Hepatocyte (in vitro differentiated cells): Measurements from ENCODE around the gene TCF19. TPM values are rescaled to one million over a fixed set of nuclear protein-coding genes. Genes with fewer than 3 reads are reported as not detected.

Source experiments
- DNase-seq: peaks from one replicate; pipeline ENCODE4 v3.0.0-alpha.2; 2016; ENCODE audit warnings: low spot score
- H2AFZ ChIP-seq: fragments of 200-600 bp; sonication (generic); 2 replicates; pipeline ENCODE4 v1.6.0; 2016; ENCODE audit warnings: antibody characterized with exemption, mild to moderate bottlenecking
- H3K27ac ChIP-seq: fragments of 200-600 bp; sonication (generic); 2 replicates; pipeline ENCODE4 v1.5.1; 2016; ENCODE audit warnings: mild to moderate bottlenecking
- H3K27me3 ChIP-seq: fragments of 200-600 bp; sonication (generic); 2 replicates; pipeline ENCODE4 v1.6.1; 2016
- H3K36me3 ChIP-seq: fragments of 200-600 bp; sonication (generic); replicated peaks from 2 replicates; pipeline ENCODE4 v1.5.1; 2016; ENCODE audit warnings: low read depth; ENCODE audit not compliant: insufficient read depth
- H3K4me1 ChIP-seq: fragments of 200-600 bp; sonication (generic); 2 replicates; pipeline ENCODE4 v1.5.1; 2016; ENCODE audit warnings: mild to moderate bottlenecking, moderate library complexity; ENCODE audit not compliant: insufficient read depth
- H3K4me2 ChIP-seq: fragments of 200-600 bp; sonication (generic); 2 replicates; pipeline ENCODE4 v1.6.0; 2016
- H3K4me3 ChIP-seq: fragments of 200-600 bp; sonication (generic); 2 replicates; pipeline ENCODE4 v1.5.1; 2016; ENCODE audit warnings: mild to moderate bottlenecking
- H3K79me2 ChIP-seq: fragments of 200-600 bp; sonication (generic); 2 replicates; pipeline ENCODE4 v1.6.0; 2017; ENCODE audit warnings: mild to moderate bottlenecking
- H3K9me2 ChIP-seq: fragments of 200-600 bp; sonication (generic); replicated peaks from 2 replicates; pipeline ENCODE4 v1.6.0; 2017; ENCODE audit warnings: mild to moderate bottlenecking; ENCODE audit not compliant: insufficient read depth
- H3K9me3 ChIP-seq: fragments of 200-600 bp; sonication (generic); 2 replicates; pipeline ENCODE4 v1.5.1; 2016; ENCODE audit warnings: low read depth, mild to moderate bottlenecking
- H4K20me1 ChIP-seq: fragments of 200-600 bp; sonication (generic); 2 replicates; pipeline ENCODE4 v1.6.0; 2016; ENCODE audit warnings: mild to moderate bottlenecking; ENCODE audit not compliant: insufficient read depth, poor library complexity, severe bottlenecking
- EZH2 ChIP-seq: fragments of 200-600 bp; sonication (generic); IDR thresholded peaks from 2 replicates; pipeline ENCODE4 v1.6.1; 2016; ENCODE audit warnings: antibody characterized with exemption, mild to moderate bottlenecking, borderline replicate concordance
- EZH2phosphoT487 ChIP-seq: fragments of 200-600 bp; sonication (generic); IDR thresholded peaks from one replicate; pipeline ENCODE4 v1.6.1; 2018; ENCODE audit warnings: antibody characterized with exemption, mild to moderate bottlenecking, low read depth, moderate library complexity; ENCODE audit not compliant: unreplicated experiment, severe bottlenecking
- WGBS: methylation state at CpG from one replicate; pipeline ENCODE4 v1.1.6; 2016; ENCODE audit warnings: low lambda C conversion rate; ENCODE audit errors: missing lambda C conversion rate; 5-methylcytosine and 5-hydroxymethylcytosine counted together
- polyA plus RNA-seq: library from polyadenylated mRNA; unstranded; fragments of >200 nt; fragmentation: Nextera tagmentation; extraction: Ambion mirVana; gene quantifications from 2 replicates; pipeline ENCODE4 v1.2.1, GENCODE V29; 2016
- total RNA-seq: library from RNA; depleted of rRNA; stranded (reverse); fragments of >200 nt; gene quantifications from 2 replicates; pipeline ENCODE4 v1.2.3, GENCODE V29; 2014
- TF ChIP-seq, protein P1 (sequence below): fragments of 200-600 bp; sonication (generic); IDR thresholded peaks from 2 replicates; pipeline ENCODE4 v1.5.1; 2016; ENCODE audit warnings: antibody characterized with exemption, mild to moderate bottlenecking; ENCODE audit not compliant: poor library complexity

Gene TCF19
- total and polyA plus RNA-seq, 2 experiments from 2014 or later, result 5.0 to 6.3 TPM

DNA sequence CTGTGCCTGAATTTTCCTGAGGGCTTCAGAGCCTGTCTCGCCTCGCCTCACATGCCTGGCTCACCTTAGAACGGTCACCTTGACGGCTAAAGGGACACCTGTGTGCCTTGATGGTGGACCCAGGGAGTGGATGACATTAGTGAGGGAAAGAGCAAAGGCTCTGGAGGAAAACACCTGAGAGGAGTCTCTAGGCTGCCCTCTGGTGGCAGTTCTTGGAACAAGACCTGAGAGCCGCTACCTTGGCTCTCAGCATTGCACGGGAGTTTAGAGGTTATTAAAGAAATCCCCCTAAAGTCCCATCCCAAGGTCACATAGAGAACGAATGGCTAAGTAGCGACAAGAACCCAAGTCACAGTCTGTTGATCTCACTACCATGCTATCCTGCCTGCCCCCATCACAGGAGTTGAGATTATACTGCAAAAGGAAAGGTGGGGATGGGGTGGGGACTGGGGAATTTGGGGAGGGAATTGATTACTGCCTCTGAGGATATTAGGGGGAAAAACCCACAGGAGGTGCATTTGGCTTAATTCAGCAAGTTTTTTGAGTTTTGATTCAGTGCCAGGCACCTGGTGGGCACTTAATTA lies 30.2 kb upstream of the TCF19 start:
- no peak overlapping the region for H3K4me3 ChIP-seq
- DNase-seq, result peak; percentile 81
- no peaks in the 10 kb centered on the region for H3K36me3 ChIP-seq
- no peak overlapping the region for H3K4me2 ChIP-seq
- no peaks in the 10 kb centered on the region for H3K9me3 ChIP-seq
- H4K20me1 ChIP-seq, result no peaks in the 10 kb centered on the region
- no peaks in the 10 kb centered on the region for H3K27me3 ChIP-seq
- 8% methylated on average over 8 of the region's 8 CpGs for whole genome bisulfite sequencing
- peaks cover 3% of the 10 kb centered on the region for H3K4me1 ChIP-seq
- H2AFZ ChIP-seq, result no peak overlapping the region
- no peaks in the 10 kb centered on the region for H3K79me2 ChIP-seq
- H3K27ac ChIP-seq, result no peak overlapping the region
- TF ChIP-seq EZH2, result no peak
- TF ChIP-seq, protein P1, sequence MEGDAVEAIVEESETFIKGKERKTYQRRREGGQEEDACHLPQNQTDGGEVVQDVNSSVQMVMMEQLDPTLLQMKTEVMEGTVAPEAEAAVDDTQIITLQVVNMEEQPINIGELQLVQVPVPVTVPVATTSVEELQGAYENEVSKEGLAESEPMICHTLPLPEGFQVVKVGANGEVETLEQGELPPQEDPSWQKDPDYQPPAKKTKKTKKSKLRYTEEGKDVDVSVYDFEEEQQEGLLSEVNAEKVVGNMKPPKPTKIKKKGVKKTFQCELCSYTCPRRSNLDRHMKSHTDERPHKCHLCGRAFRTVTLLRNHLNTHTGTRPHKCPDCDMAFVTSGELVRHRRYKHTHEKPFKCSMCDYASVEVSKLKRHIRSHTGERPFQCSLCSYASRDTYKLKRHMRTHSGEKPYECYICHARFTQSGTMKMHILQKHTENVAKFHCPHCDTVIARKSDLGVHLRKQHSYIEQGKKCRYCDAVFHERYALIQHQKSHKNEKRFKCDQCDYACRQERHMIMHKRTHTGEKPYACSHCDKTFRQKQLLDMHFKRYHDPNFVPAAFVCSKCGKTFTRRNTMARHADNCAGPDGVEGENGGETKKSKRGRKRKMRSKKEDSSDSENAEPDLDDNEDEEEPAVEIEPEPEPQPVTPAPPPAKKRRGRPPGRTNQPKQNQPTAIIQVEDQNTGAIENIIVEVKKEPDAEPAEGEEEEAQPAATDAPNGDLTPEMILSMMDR, result peak; percentile 81
- TF ChIP-seq EZH2phosphoT487, result no peak
- no peaks in the 10 kb centered on the region for H3K9me2 ChIP-seq

DNA sequence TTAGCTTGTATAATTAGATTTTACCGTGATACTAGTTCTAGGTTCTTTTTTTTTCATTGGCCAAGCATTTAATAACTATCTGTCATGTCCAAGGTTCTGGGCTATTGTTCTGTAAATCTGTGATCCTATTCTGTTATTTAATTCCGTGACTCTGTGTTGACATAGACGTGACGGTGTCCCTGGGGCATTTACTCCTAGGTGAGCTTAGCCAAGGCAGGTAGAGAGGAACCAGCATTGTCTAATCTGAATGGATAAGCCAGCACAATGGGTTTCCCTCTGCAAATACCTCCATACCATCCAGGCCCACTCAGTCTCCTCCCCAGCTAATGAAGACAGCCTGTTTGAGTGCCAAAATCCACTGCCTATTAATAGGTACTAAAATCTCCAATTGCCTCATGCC lies 29.3 kb upstream of the TCF19 start:
- 45% methylated on average over 4 of the region's 4 CpGs for WGBS
- no peaks in the 10 kb centered on the region for H3K27me3 ChIP-seq
- H3K79me2 ChIP-seq, result no peaks in the 10 kb centered on the region
- H3K4me2 ChIP-seq, result no peak overlapping the region
- peaks cover 3% of the 10 kb centered on the region for H3K4me1 ChIP-seq
- H3K9me2 ChIP-seq, result no peaks in the 10 kb centered on the region
- H3K9me3 ChIP-seq, result no peaks in the 10 kb centered on the region
- no peak overlapping the region for H3K27ac ChIP-seq
- no peaks in the 10 kb centered on the region for H4K20me1 ChIP-seq
- DNase-seq, result no peak
- TF ChIP-seq, protein P1, result no peak
- TF ChIP-seq EZH2, result no peak
- no peak for TF ChIP-seq EZH2phosphoT487
- no peak overlapping the region for H3K4me3 ChIP-seq
- H2AFZ ChIP-seq, result no peak overlapping the region
- no peaks in the 10 kb centered on the region for H3K36me3 ChIP-seq

DNA sequence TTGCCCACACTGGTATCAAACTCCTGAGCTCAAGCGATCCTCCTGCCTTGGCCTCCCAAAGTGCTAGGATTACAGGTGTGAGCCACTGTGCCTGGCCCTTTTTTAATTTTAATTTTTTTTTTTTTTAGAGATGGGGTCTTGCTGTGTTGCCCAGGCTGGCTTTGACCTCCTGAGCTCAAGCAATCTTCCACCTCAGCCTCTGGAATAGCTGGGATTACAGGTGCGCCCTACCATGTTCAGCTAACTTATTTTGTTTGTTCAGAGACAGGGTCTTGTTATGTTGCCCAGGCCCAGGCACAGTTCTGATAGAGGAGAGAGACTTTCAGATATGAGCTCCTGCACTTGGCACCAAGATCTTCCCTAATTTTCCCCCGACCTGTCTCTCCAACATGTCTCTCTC lies 27.6 kb upstream of the TCF19 start:
- no peaks in the 10 kb centered on the region for H4K20me1 ChIP-seq
- H3K27ac ChIP-seq, result no peak overlapping the region
- no peak overlapping the region for H2AFZ ChIP-seq
- no peaks in the 10 kb centered on the region for H3K79me2 ChIP-seq
- TF ChIP-seq EZH2phosphoT487 (no peak), EZH2 (no peak)
- TF ChIP-seq, protein P1, result no peak
- no peak overlapping the region for H3K4me3 ChIP-seq
- no peaks in the 10 kb centered on the region for H3K9me3 ChIP-seq
- DNase-seq, result no peak
- H3K27me3 ChIP-seq, result no peaks in the 10 kb centered on the region
- H3K36me3 ChIP-seq, result no peaks in the 10 kb centered on the region
- 98% methylated on average over 3 of the region's 3 CpGs for WGBS
- H3K9me2 ChIP-seq, result no peaks in the 10 kb centered on the region
- H3K4me1 ChIP-seq, result peaks cover 3% of the 10 kb centered on the region
- no peak overlapping the region for H3K4me2 ChIP-seq

DNA sequence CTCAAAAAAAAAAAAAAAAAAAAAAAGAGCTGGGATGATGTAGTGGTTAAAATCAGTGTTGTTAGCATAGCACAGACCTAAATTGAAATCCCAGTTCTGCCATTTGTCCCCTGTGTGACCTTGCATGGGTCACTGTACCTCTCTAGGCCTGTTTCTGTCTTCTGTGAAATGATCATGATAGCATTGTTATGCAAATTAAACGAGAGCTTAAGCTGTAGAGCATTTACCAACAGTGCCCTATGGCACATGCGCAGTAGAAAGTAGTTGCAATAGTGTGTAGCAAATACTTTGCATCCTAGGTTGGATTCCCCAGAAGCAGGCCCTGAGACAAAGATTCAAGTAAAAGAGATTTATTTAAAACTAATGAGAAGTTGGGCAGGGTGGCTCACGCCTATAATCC lies 26.8 kb upstream of the TCF19 start:
- TF ChIP-seq, protein P1, result no peak
- no peak for TF ChIP-seq EZH2
- Histone ChIP-seq H3K4me3 (no peak overlapping the region), H2AFZ (no peak overlapping the region), H4K20me1 (no peaks in the 10 kb centered on the region), H3K79me2 (no peaks in the 10 kb centered on the region), H3K27ac (no peak overlapping the region), H3K4me1 (peaks cover under 1% of the 10 kb centered on the region), H3K36me3 (no peaks in the 10 kb centered on the region), H3K4me2 (no peak overlapping the region), H3K27me3 (no peaks in the 10 kb centered on the region), H3K9me3 (no peaks in the 10 kb centered on the region), H3K9me2 (no peaks in the 10 kb centered on the region)
- WGBS, result 88% methylated on average over 3 of the region's 3 CpGs
- no peak for DNase-seq
